ENCODE measurements around the gene RHOC. TPM values are rescaled to one million over a fixed set of nuclear protein-coding genes. Genes with fewer than 3 reads are reported as not detected.

Gene RHOC
- total RNA-seq, 1 donor from 2014 or later: 131 TPM

DNA sequence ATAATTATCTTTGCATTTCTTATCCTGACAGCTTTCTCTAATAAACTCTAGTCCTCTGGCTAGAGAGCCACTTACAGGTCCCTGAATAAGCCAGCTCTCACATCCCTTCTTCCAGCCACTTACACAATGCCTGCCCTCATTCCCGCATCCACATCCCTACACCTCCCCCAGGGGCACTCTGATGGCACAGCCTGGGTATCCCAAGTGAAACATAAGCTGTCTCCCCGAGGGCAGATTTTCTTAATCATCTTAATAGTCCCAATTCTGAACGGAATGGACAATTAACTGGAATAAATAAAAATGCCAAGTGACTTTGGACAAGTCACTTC is 4.9 kb downstream of the RHOC start:
- Mint-ChIP-seq H3K36me3 (peaks cover 27% of the 10 kb centered on the region), H3K4me3 (peak overlapping the region; percentile 42), H3K9me3 (no peaks in the 10 kb centered on the region), H3K4me1 (ENCODE audit: unreplicated experiment) (peaks cover 67% of the 10 kb centered on the region), H3K27me3 (no peaks in the 10 kb centered on the region), H3K27ac (peak overlapping the region; percentile 44)
- TF ChIP-seq, protein P1, sequence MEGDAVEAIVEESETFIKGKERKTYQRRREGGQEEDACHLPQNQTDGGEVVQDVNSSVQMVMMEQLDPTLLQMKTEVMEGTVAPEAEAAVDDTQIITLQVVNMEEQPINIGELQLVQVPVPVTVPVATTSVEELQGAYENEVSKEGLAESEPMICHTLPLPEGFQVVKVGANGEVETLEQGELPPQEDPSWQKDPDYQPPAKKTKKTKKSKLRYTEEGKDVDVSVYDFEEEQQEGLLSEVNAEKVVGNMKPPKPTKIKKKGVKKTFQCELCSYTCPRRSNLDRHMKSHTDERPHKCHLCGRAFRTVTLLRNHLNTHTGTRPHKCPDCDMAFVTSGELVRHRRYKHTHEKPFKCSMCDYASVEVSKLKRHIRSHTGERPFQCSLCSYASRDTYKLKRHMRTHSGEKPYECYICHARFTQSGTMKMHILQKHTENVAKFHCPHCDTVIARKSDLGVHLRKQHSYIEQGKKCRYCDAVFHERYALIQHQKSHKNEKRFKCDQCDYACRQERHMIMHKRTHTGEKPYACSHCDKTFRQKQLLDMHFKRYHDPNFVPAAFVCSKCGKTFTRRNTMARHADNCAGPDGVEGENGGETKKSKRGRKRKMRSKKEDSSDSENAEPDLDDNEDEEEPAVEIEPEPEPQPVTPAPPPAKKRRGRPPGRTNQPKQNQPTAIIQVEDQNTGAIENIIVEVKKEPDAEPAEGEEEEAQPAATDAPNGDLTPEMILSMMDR (conservative IDR thresholded peaks at IDR 0.05): no peak
- DNase-seq (ENCODE audit: extremely low spot score, unreplicated experiment): no peak

DNA sequence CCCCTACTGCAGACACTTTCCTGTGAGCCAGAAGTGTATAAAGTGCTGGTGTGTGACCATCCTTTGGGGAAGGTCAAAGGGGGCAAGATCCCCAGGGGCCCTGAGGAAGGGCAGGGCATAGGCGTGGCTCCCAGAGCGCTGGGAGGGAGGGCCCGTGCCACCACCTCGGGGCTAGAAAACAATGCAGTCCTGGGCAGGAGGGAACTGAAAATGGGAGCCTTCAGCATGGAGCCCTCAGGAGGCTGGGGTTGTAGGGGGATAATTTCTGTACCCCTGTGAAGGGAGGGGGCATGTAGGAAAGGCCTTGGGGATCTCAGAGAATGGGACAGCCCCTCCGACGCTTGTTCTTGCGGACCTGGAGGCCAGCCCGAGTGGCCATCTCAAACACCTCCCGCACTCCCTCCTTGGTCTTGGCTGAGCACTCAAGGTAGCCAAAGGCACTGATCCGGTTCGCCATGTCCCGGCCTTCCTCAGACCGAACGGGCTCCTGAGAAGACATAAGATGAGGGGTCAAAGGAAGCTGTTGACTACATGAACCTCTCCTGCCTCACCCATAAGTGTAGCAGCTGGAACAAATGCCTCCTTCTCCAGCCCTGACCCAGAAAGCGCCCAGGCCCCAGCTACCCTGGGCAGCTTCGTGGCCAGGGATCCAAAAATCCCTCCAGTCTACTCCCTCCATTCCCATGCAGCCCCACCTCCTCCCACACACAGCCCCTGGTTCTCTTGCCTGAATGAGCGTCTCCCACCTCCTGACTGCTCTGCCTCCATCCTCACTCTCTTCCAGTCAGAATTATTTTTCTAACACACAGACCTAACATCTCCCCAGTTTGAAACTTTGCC is 5.5 kb downstream of the RHOC start:
- peak overlapping the region; percentile 96 for H3K27ac Mint-ChIP-seq
- no peaks in the 10 kb centered on the region for H3K9me3 Mint-ChIP-seq
- H3K27me3 Mint-ChIP-seq: no peaks in the 10 kb centered on the region
- DNase-seq (ENCODE audit: extremely low spot score, unreplicated experiment): no peak
- H3K36me3 Mint-ChIP-seq: peaks cover 30% of the 10 kb centered on the region
- H3K4me3 Mint-ChIP-seq: peak overlapping the region; percentile 82
- TF ChIP-seq, protein P1 (conservative IDR thresholded peaks at IDR 0.05): no peak
- peaks cover 67% of the 10 kb centered on the region for H3K4me1 Mint-ChIP-seq (ENCODE audit: unreplicated experiment)

DNA sequence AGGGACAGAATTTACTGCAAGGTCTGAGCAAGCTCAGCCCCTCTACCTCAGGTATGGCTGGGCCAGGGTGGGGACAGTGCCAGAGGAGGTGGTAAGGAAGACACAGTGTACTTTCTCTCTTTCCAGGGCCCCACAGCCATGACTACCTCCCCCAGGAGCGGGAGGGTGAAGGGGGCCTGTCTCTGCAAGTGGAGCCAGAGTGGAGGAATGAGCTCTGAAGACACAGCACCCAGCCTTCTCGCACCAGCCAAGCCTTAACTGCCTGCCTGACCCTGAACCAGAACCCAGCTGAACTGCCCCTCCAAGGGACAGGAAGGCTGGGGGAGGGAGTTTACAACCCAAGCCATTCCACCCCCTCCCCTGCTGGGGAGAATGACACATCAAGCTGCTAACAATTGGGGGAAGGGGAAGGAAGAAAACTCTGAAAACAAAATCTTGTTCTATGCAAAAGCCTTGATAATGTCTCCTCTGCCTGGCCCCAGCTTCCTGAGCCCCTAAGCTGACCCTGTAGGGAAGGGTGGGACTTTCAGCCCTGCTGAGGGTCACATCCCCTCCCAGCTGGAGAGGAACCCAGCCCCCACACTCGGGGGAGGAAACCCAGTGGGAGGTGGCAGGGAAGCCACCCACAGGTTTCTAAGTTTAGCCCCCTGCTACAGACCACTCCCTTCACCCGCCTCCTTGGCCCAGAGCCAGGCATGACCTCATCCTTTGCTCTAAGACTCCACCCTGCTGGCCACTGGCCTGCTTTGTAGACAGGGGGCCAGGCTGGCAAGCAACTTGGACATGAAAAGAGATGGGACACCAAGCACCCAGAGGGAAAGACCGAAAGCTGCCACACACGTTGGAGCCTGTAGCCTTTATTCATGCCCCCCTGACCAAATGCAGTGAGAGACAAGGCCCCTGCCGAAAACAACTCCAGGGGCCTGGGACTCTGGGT is 6.4 kb downstream of the RHOC start:
- H3K9me3 Mint-ChIP-seq: no peaks in the 10 kb centered on the region
- H3K4me1 Mint-ChIP-seq (ENCODE audit: unreplicated experiment): peaks cover 65% of the 10 kb centered on the region
- H3K36me3 Mint-ChIP-seq: peaks cover 30% of the 10 kb centered on the region

DNA sequence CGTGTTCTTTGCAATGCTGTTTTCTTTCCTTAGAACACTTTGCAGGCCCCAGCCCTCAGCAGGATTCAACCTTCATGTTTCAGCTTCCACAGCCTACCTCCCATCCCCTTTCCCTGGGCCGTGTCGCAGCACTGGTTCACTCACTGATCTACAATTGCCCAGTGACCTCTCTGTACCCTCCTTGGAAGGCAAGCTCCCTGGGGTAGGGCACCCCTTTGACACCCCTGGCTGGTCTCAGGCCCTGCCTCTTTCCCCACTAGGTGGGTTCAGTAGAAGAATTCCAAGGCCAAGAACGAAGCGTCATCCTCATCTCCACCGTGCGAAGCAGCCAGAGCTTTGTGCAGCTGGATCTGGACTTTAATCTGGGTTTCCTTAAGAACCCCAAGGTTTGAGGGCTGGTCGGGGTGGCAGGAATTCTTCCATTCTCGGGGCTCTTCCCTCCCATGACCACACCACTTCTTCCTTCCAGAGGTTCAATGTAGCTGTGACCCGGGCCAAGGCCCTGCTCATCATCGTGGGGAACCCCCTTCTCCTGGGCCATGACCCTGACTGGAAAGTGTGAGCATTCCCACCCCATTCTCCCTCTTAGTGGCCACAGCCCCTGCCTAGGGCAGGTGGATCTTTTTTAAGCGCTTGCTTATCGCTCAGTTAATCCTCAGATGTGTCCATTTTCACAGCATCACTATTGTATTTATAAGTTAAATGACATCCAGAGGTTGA is 7.3 kb downstream of the RHOC start:
- peaks cover 30% of the 10 kb centered on the region for H3K36me3 Mint-ChIP-seq
- H3K9me3 Mint-ChIP-seq: no peaks in the 10 kb centered on the region
- TF ChIP-seq, protein P1 (conservative IDR thresholded peaks at IDR 0.05): no peak
- no peaks in the 10 kb centered on the region for H3K27me3 Mint-ChIP-seq
- H3K4me3 Mint-ChIP-seq: peak overlapping the region; percentile 68
- peaks cover 55% of the 10 kb centered on the region for H3K4me1 Mint-ChIP-seq (ENCODE audit: unreplicated experiment)
- H3K27ac Mint-ChIP-seq: peak overlapping the region; percentile 96
- DNase-seq (ENCODE audit: extremely low spot score, unreplicated experiment): peak; percentile 63

More for the DNA sequence above, 6.4 kb downstream of the RHOC start:
- H3K27me3 Mint-ChIP-seq: no peaks in the 10 kb centered on the region
- peak overlapping the region; percentile 96 for H3K27ac Mint-ChIP-seq
- DNase-seq (ENCODE audit: extremely low spot score, unreplicated experiment): peak; percentile 90
- TF ChIP-seq, protein P1 (conservative IDR thresholded peaks at IDR 0.05): peak; percentile 34
- peak overlapping the region; percentile 82 for H3K4me3 Mint-ChIP-seq
